Measurements from ENCODE around the gene FBXO41.
A peak's percentile ranks its signal among the peaks of the same experiment; 100 is the strongest.

FBXO41 gene

DNA sequence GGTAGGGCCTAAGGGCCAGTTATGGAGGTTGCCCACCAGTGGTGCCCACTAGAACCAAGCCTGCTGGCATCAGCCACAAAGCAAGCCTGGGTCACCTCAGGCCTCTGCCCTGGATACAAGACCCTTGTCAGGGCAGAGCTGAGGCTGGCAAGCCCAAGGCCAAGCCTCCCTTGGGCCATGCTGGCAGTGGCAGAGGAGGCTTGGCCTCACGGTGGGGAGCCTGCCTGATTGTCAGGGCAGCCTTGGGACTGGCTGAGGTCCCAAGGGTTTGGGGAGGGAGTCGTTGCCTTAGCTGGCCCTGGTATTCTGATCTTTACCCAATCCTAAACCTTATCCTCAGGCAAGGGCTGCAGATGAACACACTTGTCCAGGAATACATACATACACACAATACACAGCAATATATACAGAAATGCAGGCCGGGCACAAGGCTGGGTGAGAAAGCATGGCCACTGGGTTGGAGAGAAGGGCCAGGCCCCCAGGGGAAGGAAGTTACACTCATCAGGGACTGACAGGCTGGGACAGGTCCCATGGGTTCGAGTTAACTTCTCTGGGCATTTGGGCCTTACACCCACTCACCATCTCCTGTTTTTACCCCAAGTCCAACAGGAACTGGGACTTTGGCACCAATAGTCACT lies 29.2 kb downstream of the FBXO41 start:
- H3K27ac ChIP-seq = peak overlapping the region; percentile 38; the same call in 1 of the 2 replicates
- no peak for TF ChIP-seq ZFX (IDR thresholded peaks at IDR 0.05)
- TF ChIP-seq, protein P1, sequence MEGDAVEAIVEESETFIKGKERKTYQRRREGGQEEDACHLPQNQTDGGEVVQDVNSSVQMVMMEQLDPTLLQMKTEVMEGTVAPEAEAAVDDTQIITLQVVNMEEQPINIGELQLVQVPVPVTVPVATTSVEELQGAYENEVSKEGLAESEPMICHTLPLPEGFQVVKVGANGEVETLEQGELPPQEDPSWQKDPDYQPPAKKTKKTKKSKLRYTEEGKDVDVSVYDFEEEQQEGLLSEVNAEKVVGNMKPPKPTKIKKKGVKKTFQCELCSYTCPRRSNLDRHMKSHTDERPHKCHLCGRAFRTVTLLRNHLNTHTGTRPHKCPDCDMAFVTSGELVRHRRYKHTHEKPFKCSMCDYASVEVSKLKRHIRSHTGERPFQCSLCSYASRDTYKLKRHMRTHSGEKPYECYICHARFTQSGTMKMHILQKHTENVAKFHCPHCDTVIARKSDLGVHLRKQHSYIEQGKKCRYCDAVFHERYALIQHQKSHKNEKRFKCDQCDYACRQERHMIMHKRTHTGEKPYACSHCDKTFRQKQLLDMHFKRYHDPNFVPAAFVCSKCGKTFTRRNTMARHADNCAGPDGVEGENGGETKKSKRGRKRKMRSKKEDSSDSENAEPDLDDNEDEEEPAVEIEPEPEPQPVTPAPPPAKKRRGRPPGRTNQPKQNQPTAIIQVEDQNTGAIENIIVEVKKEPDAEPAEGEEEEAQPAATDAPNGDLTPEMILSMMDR (conservative IDR thresholded peaks at IDR 0.05) = no peak

DNA sequence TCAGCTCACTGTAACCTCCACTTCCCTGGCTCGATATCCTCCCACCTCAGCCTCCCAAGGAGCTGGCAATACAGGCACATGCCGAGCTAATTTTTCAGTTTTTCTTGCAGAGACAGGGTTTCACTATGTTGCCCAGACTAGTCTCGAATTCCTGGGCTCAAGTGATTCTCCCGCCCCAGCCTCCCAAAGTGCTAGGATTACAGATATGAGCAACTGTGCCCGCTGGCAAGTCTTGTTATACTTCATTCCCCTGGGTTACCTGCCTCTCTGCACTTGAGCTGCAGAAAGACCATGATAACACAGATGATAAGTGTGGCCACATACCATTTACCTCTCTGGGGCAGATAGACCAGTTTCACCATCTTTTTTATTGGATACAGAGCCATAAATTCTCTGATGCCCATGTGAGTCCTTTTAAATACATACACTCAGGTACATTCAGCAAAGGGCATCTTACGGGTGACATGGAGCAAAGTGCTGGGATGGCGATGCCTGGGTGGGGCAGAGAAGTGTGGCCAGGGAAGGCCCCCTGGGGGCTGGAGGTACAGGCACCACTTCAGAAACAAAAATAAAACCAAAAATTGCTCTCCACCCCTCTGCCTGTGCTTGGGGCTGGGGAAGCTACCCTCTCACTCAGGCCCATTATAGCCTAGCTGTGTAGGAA lies 29.8 kb downstream of the FBXO41 start:
- peak overlapping the region; percentile 38 for H3K27ac ChIP-seq

DNA sequence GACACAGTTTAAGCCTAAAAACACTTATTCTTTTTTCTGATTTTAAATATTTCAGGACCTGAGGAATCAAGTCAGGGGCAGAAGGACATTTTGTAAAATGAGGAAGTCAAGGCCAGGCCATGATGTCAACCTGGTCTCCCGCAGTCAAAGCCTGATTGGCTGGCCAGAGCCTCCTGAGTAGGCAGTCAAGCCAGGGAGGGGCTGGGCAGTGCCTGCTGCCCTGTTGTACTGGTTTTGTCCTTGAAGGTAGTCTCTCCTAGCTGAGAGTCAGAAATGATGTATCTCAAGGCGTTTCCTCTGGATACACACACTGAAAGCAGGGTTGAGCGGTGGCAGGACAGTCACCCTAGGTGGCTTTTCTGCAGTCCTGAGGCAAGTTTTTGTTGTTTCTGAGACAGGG lies 30.4 kb downstream of the FBXO41 start:
- peak overlapping the region; percentile 38 for H3K27ac ChIP-seq
- no peak for TF ChIP-seq ZFX (IDR thresholded peaks at IDR 0.05)

More for the DNA sequence above, 29.8 kb downstream of the FBXO41 start:
- no peak for TF ChIP-seq ZFX (IDR thresholded peaks at IDR 0.05)
- TF ChIP-seq, protein P1 (conservative IDR thresholded peaks at IDR 0.05) = no peak

- H3K27ac ChIP-seq = no peak overlapping the region
- no peak for TF ChIP-seq ZFX (IDR thresholded peaks at IDR 0.05)
- TF ChIP-seq, protein P1 (conservative IDR thresholded peaks at IDR 0.05) = no peak
Observed at GRCh38 chr2:73253400-73253799, 30.9 kb downstream of the FBXO41 start.

DNA sequence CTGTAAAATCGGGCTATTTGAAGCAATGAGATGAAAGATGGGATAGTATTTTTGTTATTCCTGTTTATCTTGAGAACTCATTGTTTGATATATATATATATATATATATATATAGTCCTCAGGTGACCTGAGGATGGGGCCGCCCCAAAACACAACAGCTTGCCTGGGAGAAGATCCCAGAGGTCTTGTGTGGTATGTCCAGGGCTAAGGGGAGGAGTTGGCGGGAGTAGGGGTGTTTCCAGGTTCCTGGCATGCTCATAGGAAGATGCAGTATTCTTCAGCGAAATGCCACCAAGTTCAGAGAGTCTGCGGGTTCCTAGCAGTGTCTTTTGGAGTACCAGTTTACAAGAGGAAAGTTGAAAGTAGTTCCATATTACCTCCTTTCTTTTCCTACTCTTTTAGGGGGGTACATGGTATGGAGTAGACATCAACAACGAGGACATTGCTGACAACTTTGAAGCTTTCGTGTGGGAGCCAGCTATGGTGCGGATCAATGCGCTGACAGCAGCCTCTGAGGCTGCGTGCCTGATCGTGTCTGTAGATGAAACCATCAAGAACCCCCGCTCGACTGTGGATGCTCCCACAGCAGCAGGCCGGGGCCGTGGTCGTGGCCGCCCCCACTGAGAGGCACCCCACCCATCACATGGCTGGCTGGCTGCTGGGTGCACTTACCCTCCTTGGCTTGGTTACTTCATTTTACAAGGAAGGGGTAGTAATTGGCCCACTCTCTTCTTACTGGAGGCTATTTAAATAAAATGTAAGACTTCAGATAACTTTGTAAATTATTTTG lies 31.8 kb downstream of the FBXO41 start:
- no peak overlapping the region for H3K27ac ChIP-seq
- TF ChIP-seq, protein P1 (conservative IDR thresholded peaks at IDR 0.05) = no peak
- no peak for TF ChIP-seq ZFX (IDR thresholded peaks at IDR 0.05)

DNA sequence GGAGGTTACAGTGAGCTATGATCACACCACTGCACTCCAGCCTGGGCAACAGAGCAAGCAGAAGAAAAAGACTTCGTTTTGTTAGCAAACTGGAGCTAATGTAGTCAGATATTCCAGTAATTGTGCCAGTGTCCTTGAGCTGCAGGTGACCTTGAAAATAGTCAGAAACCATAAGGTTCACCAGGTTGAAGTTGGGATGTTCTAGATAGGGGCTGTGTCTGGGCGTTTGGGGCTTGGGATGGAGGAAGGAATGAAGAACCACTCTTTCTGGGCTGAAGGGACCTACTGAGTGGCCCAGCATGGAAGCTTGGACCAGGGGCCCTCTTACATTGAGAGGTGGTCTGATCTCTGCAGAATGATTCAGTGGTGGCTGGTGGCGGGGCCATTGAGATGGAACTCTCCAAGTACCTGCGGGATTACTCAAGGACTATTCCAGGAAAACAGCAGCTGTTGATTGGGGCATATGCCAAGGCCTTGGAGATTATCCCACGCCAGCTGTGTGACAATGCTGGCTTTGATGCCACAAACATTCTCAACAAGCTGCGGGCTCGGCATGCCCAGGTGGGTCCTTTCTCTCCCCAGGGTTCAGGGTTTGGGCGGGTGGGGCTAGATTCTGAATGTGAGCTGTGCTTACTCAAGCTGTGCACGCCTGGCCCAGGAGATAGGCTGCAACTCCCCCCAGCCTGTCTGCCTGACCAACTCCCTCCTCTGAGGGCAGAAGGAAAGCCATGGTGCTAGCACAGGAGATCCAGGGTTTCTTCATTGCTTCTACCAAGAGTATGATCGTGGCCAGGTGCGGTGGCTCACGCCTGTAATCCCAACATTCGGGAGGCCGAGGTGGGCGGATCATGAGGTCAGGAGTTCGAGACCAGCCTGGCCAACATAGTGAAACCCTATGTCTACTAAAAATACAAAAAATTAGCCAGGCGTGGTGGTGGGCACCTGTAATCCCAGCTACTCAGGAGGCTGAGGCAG lies 33.1 kb downstream of the FBXO41 start:
- no peak for TF ChIP-seq ZFX (IDR thresholded peaks at IDR 0.05)

GRCh38 chr2:73249636-73250035 lies 34.6 kb downstream of the FBXO41 start:
- TF ChIP-seq ZFX (IDR thresholded peaks at IDR 0.05) = no peak
- TF ChIP-seq, protein P1 (conservative IDR thresholded peaks at IDR 0.05) = no peak

More for the DNA sequence above, 33.1 kb downstream of the FBXO41 start:
- H3K27ac ChIP-seq = no peak overlapping the region

More at GRCh38 chr2:73249636-73250035, 34.6 kb downstream of the FBXO41 start:
- no peak overlapping the region for H3K27ac ChIP-seq
